Lower leg skin (tissue), 4 donors: Measurements from ENCODE around the gene RNF181. TPM values are rescaled to one million over a fixed set of nuclear protein-coding genes. Genes with fewer than 3 reads are reported as not detected.

Experiments
- DNase-seq, 2 donors: peaks; one replicate each; pipeline ENCODE4 v3.0.0-alpha.2; 2019; ENCODE audit warnings: low spot score in 2 of 2
- H3K4me3 ChIP-seq: fragments of 200-600 bp; sonication (generic); 2 replicates; pipeline ENCODE4 v1.5.1; 2017; ENCODE audit warnings: mild to moderate bottlenecking, low read depth; ENCODE audit not compliant: poor library complexity, severe bottlenecking
- POLR2A ChIP-seq, 2 donors: fragments of 450-650 bp; IDR thresholded peaks; one replicate each; pipeline ENCODE4 v1.6.1; 2016 to 2017; ENCODE audit warnings: antibody characterized with exemption in 2 of 2, mild to moderate bottlenecking in 1 of 2, moderate library complexity in 1 of 2
- WGBS, 2 donors: methylation state at CpG; one replicate each; pipeline ENCODE4 v1.1.5; 2018; 5-methylcytosine and 5-hydroxymethylcytosine counted together
- intact Hi-C: fragments of 100-400 bp; cut with DNase I; formaldehyde crosslinking; loops from one replicate; pipeline ENCODE4 v1.15.0; 2023; ENCODE audit warnings: low total_unique reads
- total RNA-seq, 4 donors: library from RNA; depleted of rRNA; stranded (reverse); fragments of >200 nt; gene quantifications; one replicate each; pipeline ENCODE4 v1.1.0, GENCODE V29; 2016
- TF ChIP-seq, protein P1 (sequence below), 3 donors: fragments of 450-650 bp; IDR thresholded peaks; one replicate each; pipeline ENCODE4 v1.5.1; 2016; ENCODE audit warnings: antibody characterized with exemption in 3 of 3, mild to moderate bottlenecking in 3 of 3, moderate library complexity in 2 of 3

RNF181 gene
- total RNA-seq, 4 donors from 2014 or later: 63.1 to 114 (median 107) TPM

- DNase-seq: no peak
- intact Hi-C loops: no loop called here
- 88 to 90% methylated on average over 10 of the region's 10 CpGs for WGBS, 2 donors
Observed at GRCh38 chr2:85549095-85549494, 46.5 kb upstream of the RNF181 start.

GRCh38 chr2:85549826-85550225 lies 45.7 kb upstream of the RNF181 start:
- H3K4me3 ChIP-seq: no peak overlapping the region
- no peak for TF ChIP-seq POLR2A (IDR thresholded peaks at IDR 0.05)
- TF ChIP-seq, protein P1, sequence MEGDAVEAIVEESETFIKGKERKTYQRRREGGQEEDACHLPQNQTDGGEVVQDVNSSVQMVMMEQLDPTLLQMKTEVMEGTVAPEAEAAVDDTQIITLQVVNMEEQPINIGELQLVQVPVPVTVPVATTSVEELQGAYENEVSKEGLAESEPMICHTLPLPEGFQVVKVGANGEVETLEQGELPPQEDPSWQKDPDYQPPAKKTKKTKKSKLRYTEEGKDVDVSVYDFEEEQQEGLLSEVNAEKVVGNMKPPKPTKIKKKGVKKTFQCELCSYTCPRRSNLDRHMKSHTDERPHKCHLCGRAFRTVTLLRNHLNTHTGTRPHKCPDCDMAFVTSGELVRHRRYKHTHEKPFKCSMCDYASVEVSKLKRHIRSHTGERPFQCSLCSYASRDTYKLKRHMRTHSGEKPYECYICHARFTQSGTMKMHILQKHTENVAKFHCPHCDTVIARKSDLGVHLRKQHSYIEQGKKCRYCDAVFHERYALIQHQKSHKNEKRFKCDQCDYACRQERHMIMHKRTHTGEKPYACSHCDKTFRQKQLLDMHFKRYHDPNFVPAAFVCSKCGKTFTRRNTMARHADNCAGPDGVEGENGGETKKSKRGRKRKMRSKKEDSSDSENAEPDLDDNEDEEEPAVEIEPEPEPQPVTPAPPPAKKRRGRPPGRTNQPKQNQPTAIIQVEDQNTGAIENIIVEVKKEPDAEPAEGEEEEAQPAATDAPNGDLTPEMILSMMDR (IDR thresholded peaks at IDR 0.05): no peak
- intact Hi-C loops: no loop called here
- WGBS, 2 donors: 56 to 68% methylated on average over 4 of the region's 4 CpGs
- peak in 1 of 2 donors; percentile 58 for DNase-seq

More at GRCh38 chr2:85549095-85549494, 46.5 kb upstream of the RNF181 start:
- no peak for TF ChIP-seq POLR2A (IDR thresholded peaks at IDR 0.05)
- TF ChIP-seq, protein P1 (IDR thresholded peaks at IDR 0.05): no peak
- H3K4me3 ChIP-seq: no peak overlapping the region

DNA sequence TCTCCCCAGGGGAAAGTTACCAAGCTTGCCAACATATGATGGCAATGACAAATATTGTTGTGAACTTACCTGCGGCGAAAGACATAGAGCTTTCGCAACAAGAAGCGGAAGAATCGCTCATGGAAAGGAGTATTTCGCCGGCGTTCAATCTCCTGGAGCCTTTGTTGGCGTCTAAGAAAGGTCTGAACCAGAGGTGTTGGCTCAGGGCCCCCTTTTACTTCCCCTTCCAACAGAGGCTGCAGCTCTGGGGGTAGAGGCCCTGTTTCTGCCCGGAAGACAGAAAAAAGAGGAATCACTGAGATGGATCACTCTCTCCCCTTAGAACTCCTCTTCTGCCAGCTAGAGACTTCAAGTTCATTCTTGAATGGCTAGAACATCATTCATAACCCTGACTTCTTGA lies 45.1 kb upstream of the RNF181 start:
- no peak overlapping the region for H3K4me3 ChIP-seq
- peak in 1 of 2 donors; percentile 73 for DNase-seq
- 77 to 82% methylated on average over 10 of the region's 10 CpGs for WGBS, 2 donors
- intact Hi-C loops: no loop called here
- TF ChIP-seq, protein P1 (IDR thresholded peaks at IDR 0.05): no peak
- no peak for TF ChIP-seq POLR2A (IDR thresholded peaks at IDR 0.05)

GRCh38 chr2:85551698-85552678 lies 43.6 kb upstream of the RNF181 start:
- 68 to 76% methylated on average over 9 of the region's 9 CpGs for WGBS, 2 donors
- DNase-seq: peak; percentile 86 to 97
- H3K4me3 ChIP-seq: no peak overlapping the region
- TF ChIP-seq, protein P1 (IDR thresholded peaks at IDR 0.05): peak in 1 of 3 donors; percentile 86
- TF ChIP-seq POLR2A (IDR thresholded peaks at IDR 0.05): no peak
- intact Hi-C loops: loop anchor here (2.0 kb wide), 1 partner anchor 131 kb away; no protein-coding TSS in a partner anchor

GRCh38 chr2:85553184-85553583 lies 42.4 kb upstream of the RNF181 start:
- TF ChIP-seq POLR2A (IDR thresholded peaks at IDR 0.05): no peak
- TF ChIP-seq, protein P1 (IDR thresholded peaks at IDR 0.05): no peak
- WGBS, 2 donors: 82 to 86% methylated on average over 6 of the region's 6 CpGs
- intact Hi-C loops: loop anchor here (2.0 kb wide), 1 partner anchor 132 kb away; no protein-coding TSS in a partner anchor
- no peak overlapping the region for H3K4me3 ChIP-seq
- peak in 1 of 2 donors; percentile 80 for DNase-seq
